M059J (cell line): ENCODE results near the gene SOD1. TPM values are rescaled to one million over a fixed set of nuclear protein-coding genes. Genes with fewer than 3 reads are reported as not detected.

Experiments
- total RNA-seq: library from RNA; depleted of rRNA; stranded (reverse); fragments of >200 nt; shearing (Covaris generic); gene quantifications from 2 replicates; pipeline ENCODE4 v1.2.3, GENCODE V29; 2014; rRNA removed

Gene SOD1
- total RNA-seq, 1 experiment from 2014 or later = 518 TPM

Other genes with a start within 250 kb of the SOD1 start
- gene SCAF4, start 72.4 kb downstream of the SOD1 start, total RNA-seq = 6.1 and 8.4 TPM in 2 replicates
- 0.05 and 0.15 TPM in 2 replicates for gene HUNK, start 213.3 kb downstream of the SOD1 start, total RNA-seq